ENCODE results near the gene ADAMTS1.
"Not testable (repeated sequence)": the region's sequence is repeated elsewhere in the genome, so short reads cannot be mapped to it uniquely, and the experiment has no call there.

ADAMTS1 gene

GRCh38 chr21:26854695-26855094, 9.5 kb upstream of the ADAMTS1 start:
- not testable (repeated sequence) for H4K12ac ChIP-seq (ENCODE audit: low read depth, low read length); H3K27me3 ChIP-seq (ENCODE audit: insufficient read depth, low read length); H4K8ac ChIP-seq (ENCODE audit: low read depth, low read length); H2BK120ac ChIP-seq (ENCODE audit: insufficient read depth, low read length, poor library complexity); H3K23ac ChIP-seq (ENCODE audit: low read length); H3K9ac ChIP-seq (ENCODE audit: low read length); H3K14ac ChIP-seq (ENCODE audit: low read length); H3K36me3 ChIP-seq (ENCODE audit: control insufficient read depth in 1 of 2, insufficient read depth in 2 of 2, low read length in 2 of 2); H3K79me2 ChIP-seq (ENCODE audit: control insufficient read depth, insufficient read depth, low read length, poor library complexity); H3K4me3 ChIP-seq (ENCODE audit: low read depth, low read length); H2BK12ac ChIP-seq (ENCODE audit: low read length); H3K18ac ChIP-seq (ENCODE audit: low read length); H2BK5ac ChIP-seq (ENCODE audit: low read depth, low read length, poor library complexity); H3K27ac ChIP-seq (ENCODE audit: low read depth, low read length); H4K91ac ChIP-seq (ENCODE audit: low read depth, low read length); H3K9me3 ChIP-seq (ENCODE audit: insufficient read depth, low read depth, low read length); H3K4ac ChIP-seq (ENCODE audit: low read depth, low read length); DNase-seq; H2AFZ ChIP-seq (ENCODE audit: insufficient read depth, low read length, poor library complexity); H2AK5ac ChIP-seq (ENCODE audit: low read length); H3K4me2 ChIP-seq (ENCODE audit: low read length); H3K79me1 ChIP-seq (ENCODE audit: low read length); H3K4me1 ChIP-seq (ENCODE audit: control insufficient read depth in 1 of 2, insufficient read depth in 2 of 2, low read length in 2 of 2)
- no CpG with 5 or more reads among the region's 14 CpGs for WGBS (ENCODE audit: extremely low coverage, insufficient coverage, insufficient read length)

- Histone ChIP-seq H3K79me2 (ENCODE audit: control insufficient read depth, insufficient read depth, low read length, poor library complexity) (no peaks in the 10 kb centered on the region), H3K9me3 (ENCODE audit: insufficient read depth, low read depth, low read length) (no peaks in the 10 kb centered on the region), H3K27ac (ENCODE audit: low read depth, low read length) (no peak overlapping the region), H3K27me3 (ENCODE audit: insufficient read depth, low read length) (no peaks in the 10 kb centered on the region), H4K12ac (ENCODE audit: low read depth, low read length) (no peak overlapping the region), H3K4me2 (ENCODE audit: low read length) (no peak overlapping the region), H3K9ac (ENCODE audit: low read length) (no peak overlapping the region), H2AK5ac (ENCODE audit: low read length) (no peak overlapping the region), H4K91ac (ENCODE audit: low read depth, low read length) (no peak overlapping the region), H2BK12ac (ENCODE audit: low read length) (no peak overlapping the region), H3K4ac (ENCODE audit: low read depth, low read length) (no peak overlapping the region), H4K8ac (ENCODE audit: low read depth, low read length) (no peak overlapping the region), H3K4me1 (ENCODE audit: control insufficient read depth in 1 of 2, insufficient read depth in 2 of 2, low read length in 2 of 2) (peaks cover 0 to 2% of the 10 kb centered on the region in 2 experiments), H3K14ac (ENCODE audit: low read length) (no peak overlapping the region), H3K79me1 (ENCODE audit: low read length) (no peaks in the 10 kb centered on the region), H3K4me3 (ENCODE audit: low read depth, low read length) (no peak overlapping the region), H2BK120ac (ENCODE audit: insufficient read depth, low read length, poor library complexity) (no peak overlapping the region), H3K23ac (ENCODE audit: low read length) (no peak overlapping the region), H2AFZ (ENCODE audit: insufficient read depth, low read length, poor library complexity) (no peak overlapping the region), H3K36me3 (ENCODE audit: control insufficient read depth in 1 of 2, insufficient read depth in 2 of 2, low read length in 2 of 2) (no peaks in the 10 kb centered on the region), H3K18ac (ENCODE audit: low read length) (no peak overlapping the region), H2BK5ac (ENCODE audit: low read depth, low read length, poor library complexity) (no peak overlapping the region)
- DNase-seq, result no peak
- no CpG with 5 or more reads among the region's 3 CpGs for WGBS (ENCODE audit: extremely low coverage, insufficient coverage, insufficient read length)
These were observed 7.2 kb upstream of the ADAMTS1 start for GRCh38 chr21:26852423-26852822.

GRCh38 chr21:26851109-26851944, 6.1 kb upstream of the ADAMTS1 start:
- H3K14ac ChIP-seq (ENCODE audit: low read length), result no peak overlapping the region
- H4K8ac ChIP-seq (ENCODE audit: low read depth, low read length), result no peak overlapping the region
- no CpG with 5 or more reads among the region's 6 CpGs for WGBS (ENCODE audit: extremely low coverage, insufficient coverage, insufficient read length)
- no peak overlapping the region for H2BK120ac ChIP-seq (ENCODE audit: insufficient read depth, low read length, poor library complexity)
- no peaks in the 10 kb centered on the region for H3K79me2 ChIP-seq (ENCODE audit: control insufficient read depth, insufficient read depth, low read length, poor library complexity)
- peak overlapping the region; percentile 4 for H3K9ac ChIP-seq (ENCODE audit: low read length)
- H3K18ac ChIP-seq (ENCODE audit: low read length), result no peak overlapping the region
- H3K79me1 ChIP-seq (ENCODE audit: low read length), result peaks cover 2% of the 10 kb centered on the region
- H3K9me3 ChIP-seq (ENCODE audit: insufficient read depth, low read depth, low read length), result no peaks in the 10 kb centered on the region
- H3K4me3 ChIP-seq (ENCODE audit: low read depth, low read length), result no peak overlapping the region
- no peak overlapping the region for H3K27ac ChIP-seq (ENCODE audit: low read depth, low read length)
- H3K36me3 ChIP-seq (ENCODE audit: control insufficient read depth in 1 of 2, insufficient read depth in 2 of 2, low read length in 2 of 2), result no peaks in the 10 kb centered on the region
- no peak overlapping the region for H3K4me2 ChIP-seq (ENCODE audit: low read length)
- no peak overlapping the region for H4K91ac ChIP-seq (ENCODE audit: low read depth, low read length)
- peak overlapping the region; percentile 72 for H3K23ac ChIP-seq (ENCODE audit: low read length)
- H2AFZ ChIP-seq (ENCODE audit: insufficient read depth, low read length, poor library complexity), result no peak overlapping the region
- H3K27me3 ChIP-seq (ENCODE audit: insufficient read depth, low read length), result no peaks in the 10 kb centered on the region
- H2BK12ac ChIP-seq (ENCODE audit: low read length), result no peak overlapping the region
- no peak overlapping the region for H2BK5ac ChIP-seq (ENCODE audit: low read depth, low read length, poor library complexity)
- H2AK5ac ChIP-seq (ENCODE audit: low read length), result no peak overlapping the region
- DNase-seq, result no peak
- H4K12ac ChIP-seq (ENCODE audit: low read depth, low read length), result no peak overlapping the region
- no peak overlapping the region for H3K4ac ChIP-seq (ENCODE audit: low read depth, low read length)
- H3K4me1 ChIP-seq (ENCODE audit: control insufficient read depth in 1 of 2, insufficient read depth in 2 of 2, low read length in 2 of 2), result peaks cover 0 to 2% of the 10 kb centered on the region in 2 experiments

GRCh38 chr21:26850116-26850643, 5.0 kb upstream of the ADAMTS1 start:
- H4K8ac ChIP-seq (ENCODE audit: low read depth, low read length), result no peak overlapping the region
- H3K27ac ChIP-seq (ENCODE audit: low read depth, low read length), result no peak overlapping the region
- no peaks in the 10 kb centered on the region for H3K27me3 ChIP-seq (ENCODE audit: insufficient read depth, low read length)
- peaks cover 5% of the 10 kb centered on the region for H3K79me2 ChIP-seq (ENCODE audit: control insufficient read depth, insufficient read depth, low read length, poor library complexity)
- H4K91ac ChIP-seq (ENCODE audit: low read depth, low read length), result no peak overlapping the region
- peak in 1 of 2 donors; percentile 83 for DNase-seq
- no peaks in the 10 kb centered on the region for H3K36me3 ChIP-seq (ENCODE audit: control insufficient read depth in 1 of 2, insufficient read depth in 2 of 2, low read length in 2 of 2)
- H2BK5ac ChIP-seq (ENCODE audit: low read depth, low read length, poor library complexity), result no peak overlapping the region
- H2BK12ac ChIP-seq (ENCODE audit: low read length), result no peak overlapping the region
- H3K23ac ChIP-seq (ENCODE audit: low read length), result no peak overlapping the region
- H3K4ac ChIP-seq (ENCODE audit: low read depth, low read length), result no peak overlapping the region
- no peak overlapping the region for H3K4me2 ChIP-seq (ENCODE audit: low read length)
- no peak overlapping the region for H3K4me3 ChIP-seq (ENCODE audit: low read depth, low read length)
- no peak overlapping the region for H2BK120ac ChIP-seq (ENCODE audit: insufficient read depth, low read length, poor library complexity)
- WGBS (ENCODE audit: extremely low coverage, insufficient coverage, insufficient read length), result no CpG with 5 or more reads among the region's 5 CpGs
- H2AK5ac ChIP-seq (ENCODE audit: low read length), result no peak overlapping the region
- no peaks in the 10 kb centered on the region for H3K9me3 ChIP-seq (ENCODE audit: insufficient read depth, low read depth, low read length)
- no peak overlapping the region for H3K9ac ChIP-seq (ENCODE audit: low read length)
- peaks cover 0 to 2% of the 10 kb centered on the region in 2 experiments for H3K4me1 ChIP-seq (ENCODE audit: control insufficient read depth in 1 of 2, insufficient read depth in 2 of 2, low read length in 2 of 2)
- no peak overlapping the region for H4K12ac ChIP-seq (ENCODE audit: low read depth, low read length)
- H3K14ac ChIP-seq (ENCODE audit: low read length), result no peak overlapping the region
- H2AFZ ChIP-seq (ENCODE audit: insufficient read depth, low read length, poor library complexity), result no peak overlapping the region
- H3K79me1 ChIP-seq (ENCODE audit: low read length), result peaks cover 12% of the 10 kb centered on the region
- H3K18ac ChIP-seq (ENCODE audit: low read length), result no peak overlapping the region

Measured in trophoblast cell (in vitro differentiated cells and primary cell).